ENCODE data around the gene CNTN4. TPM values are rescaled to one million over a fixed set of nuclear protein-coding genes. Genes with fewer than 3 reads are reported as not detected.

Gene CNTN4
- total RNA-seq, 1 experiment from 2014 or later = not detected

DNA sequence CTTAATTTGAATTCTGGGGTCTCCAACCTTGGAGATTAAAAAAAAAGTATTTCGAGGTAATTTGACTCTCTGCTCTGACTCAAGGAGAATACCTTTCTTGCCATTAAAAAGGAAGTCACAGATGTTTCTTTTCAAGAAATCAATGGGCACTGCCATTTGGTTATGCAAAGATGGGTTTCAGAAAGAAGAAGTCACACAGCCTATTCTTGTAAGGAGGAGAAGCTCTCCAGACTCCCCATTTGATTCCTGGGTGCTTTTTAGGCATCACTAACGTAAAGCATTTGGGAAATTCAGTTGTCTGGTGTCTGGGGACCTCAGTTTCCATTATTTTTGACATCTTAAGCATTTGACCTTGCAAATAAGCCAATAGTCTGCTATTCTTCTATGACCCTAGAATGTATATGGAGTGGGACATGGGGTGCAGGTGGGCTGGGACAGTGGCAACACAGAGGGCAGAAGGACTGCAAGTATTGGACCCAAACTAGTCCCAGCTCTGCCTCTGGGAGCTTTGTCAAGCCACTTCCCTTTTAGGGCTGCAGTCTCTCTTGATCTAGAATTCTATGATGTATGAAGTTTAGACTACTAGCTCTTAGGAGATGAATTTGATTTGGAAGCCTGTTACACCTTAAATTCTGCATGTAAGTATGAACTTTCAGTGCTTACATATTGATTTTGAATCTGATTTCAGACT lies 983.7 kb downstream of the CNTN4 start:
- DNase-seq (ENCODE audit: low spot score) (no peak), ATAC-seq (no peak)
- H3K27ac Mint-ChIP-seq = no peak overlapping the region
- no peak overlapping the region for H3K4me3 Mint-ChIP-seq
- peaks cover 16% of the 10 kb centered on the region for H3K27me3 Mint-ChIP-seq (ENCODE audit: low read depth)
- ChIA-PET POLR2A (no interaction called here), CTCF (no interaction called here)
- peaks cover 44% of the 10 kb centered on the region for H3K9me3 Mint-ChIP-seq
- peaks cover 14% of the 10 kb centered on the region for H3K4me1 Mint-ChIP-seq
- H3K36me3 Mint-ChIP-seq = peaks cover 37% of the 10 kb centered on the region
- TF ChIP-seq ESRRA (CRISPR knock-in tag; IDR thresholded peaks at IDR 0.05; ENCODE audit: borderline replicate concordance) = no peak
- TF ChIP-seq, protein P1, sequence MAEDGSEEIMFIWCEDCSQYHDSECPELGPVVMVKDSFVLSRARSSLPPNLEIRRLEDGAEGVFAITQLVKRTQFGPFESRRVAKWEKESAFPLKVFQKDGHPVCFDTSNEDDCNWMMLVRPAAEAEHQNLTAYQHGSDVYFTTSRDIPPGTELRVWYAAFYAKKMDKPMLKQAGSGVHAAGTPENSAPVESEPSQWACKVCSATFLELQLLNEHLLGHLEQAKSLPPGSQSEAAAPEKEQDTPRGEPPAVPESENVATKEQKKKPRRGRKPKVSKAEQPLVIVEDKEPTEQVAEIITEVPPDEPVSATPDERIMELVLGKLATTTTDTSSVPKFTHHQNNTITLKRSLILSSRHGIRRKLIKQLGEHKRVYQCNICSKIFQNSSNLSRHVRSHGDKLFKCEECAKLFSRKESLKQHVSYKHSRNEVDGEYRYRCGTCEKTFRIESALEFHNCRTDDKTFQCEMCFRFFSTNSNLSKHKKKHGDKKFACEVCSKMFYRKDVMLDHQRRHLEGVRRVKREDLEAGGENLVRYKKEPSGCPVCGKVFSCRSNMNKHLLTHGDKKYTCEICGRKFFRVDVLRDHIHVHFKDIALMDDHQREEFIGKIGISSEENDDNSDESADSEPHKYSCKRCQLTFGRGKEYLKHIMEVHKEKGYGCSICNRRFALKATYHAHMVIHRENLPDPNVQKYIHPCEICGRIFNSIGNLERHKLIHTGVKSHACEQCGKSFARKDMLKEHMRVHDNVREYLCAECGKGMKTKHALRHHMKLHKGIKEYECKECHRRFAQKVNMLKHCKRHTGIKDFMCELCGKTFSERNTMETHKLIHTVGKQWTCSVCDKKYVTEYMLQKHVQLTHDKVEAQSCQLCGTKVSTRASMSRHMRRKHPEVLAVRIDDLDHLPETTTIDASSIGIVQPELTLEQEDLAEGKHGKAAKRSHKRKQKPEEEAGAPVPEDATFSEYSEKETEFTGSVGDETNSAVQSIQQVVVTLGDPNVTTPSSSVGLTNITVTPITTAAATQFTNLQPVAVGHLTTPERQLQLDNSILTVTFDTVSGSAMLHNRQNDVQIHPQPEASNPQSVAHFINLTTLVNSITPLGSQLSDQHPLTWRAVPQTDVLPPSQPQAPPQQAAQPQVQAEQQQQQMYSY (CRISPR knock-in tag; IDR thresholded peaks at IDR 0.05) = no peak
- TF ChIP-seq, protein P2, sequence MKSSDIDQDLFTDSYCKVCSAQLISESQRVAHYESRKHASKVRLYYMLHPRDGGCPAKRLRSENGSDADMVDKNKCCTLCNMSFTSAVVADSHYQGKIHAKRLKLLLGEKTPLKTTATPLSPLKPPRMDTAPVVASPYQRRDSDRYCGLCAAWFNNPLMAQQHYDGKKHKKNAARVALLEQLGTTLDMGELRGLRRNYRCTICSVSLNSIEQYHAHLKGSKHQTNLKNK (CRISPR knock-in tag; IDR thresholded peaks at IDR 0.05) = no peak
- TF ChIP-seq ZNF232 (CRISPR knock-in tag; IDR thresholded peaks at IDR 0.05) = no peak
- no peak for TF ChIP-seq TEAD4 (CRISPR knock-in tag; IDR thresholded peaks at IDR 0.05)
- TF ChIP-seq, protein P3, sequence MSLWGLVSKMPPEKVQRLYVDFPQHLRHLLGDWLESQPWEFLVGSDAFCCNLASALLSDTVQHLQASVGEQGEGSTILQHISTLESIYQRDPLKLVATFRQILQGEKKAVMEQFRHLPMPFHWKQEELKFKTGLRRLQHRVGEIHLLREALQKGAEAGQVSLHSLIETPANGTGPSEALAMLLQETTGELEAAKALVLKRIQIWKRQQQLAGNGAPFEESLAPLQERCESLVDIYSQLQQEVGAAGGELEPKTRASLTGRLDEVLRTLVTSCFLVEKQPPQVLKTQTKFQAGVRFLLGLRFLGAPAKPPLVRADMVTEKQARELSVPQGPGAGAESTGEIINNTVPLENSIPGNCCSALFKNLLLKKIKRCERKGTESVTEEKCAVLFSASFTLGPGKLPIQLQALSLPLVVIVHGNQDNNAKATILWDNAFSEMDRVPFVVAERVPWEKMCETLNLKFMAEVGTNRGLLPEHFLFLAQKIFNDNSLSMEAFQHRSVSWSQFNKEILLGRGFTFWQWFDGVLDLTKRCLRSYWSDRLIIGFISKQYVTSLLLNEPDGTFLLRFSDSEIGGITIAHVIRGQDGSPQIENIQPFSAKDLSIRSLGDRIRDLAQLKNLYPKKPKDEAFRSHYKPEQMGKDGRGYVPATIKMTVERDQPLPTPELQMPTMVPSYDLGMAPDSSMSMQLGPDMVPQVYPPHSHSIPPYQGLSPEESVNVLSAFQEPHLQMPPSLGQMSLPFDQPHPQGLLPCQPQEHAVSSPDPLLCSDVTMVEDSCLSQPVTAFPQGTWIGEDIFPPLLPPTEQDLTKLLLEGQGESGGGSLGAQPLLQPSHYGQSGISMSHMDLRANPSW (CRISPR knock-in tag; conservative IDR thresholded peaks at IDR 0.05; ENCODE audit: low read depth) = no peak
- TF ChIP-seq GTF2I (CRISPR knock-in tag; conservative IDR thresholded peaks at IDR 0.05) = no peak
- TF ChIP-seq GABPB1 (CRISPR knock-in tag; IDR thresholded peaks at IDR 0.05) = no peak
- TF ChIP-seq, protein P4, sequence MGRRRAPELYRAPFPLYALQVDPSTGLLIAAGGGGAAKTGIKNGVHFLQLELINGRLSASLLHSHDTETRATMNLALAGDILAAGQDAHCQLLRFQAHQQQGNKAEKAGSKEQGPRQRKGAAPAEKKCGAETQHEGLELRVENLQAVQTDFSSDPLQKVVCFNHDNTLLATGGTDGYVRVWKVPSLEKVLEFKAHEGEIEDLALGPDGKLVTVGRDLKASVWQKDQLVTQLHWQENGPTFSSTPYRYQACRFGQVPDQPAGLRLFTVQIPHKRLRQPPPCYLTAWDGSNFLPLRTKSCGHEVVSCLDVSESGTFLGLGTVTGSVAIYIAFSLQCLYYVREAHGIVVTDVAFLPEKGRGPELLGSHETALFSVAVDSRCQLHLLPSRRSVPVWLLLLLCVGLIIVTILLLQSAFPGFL (CRISPR knock-in tag; IDR thresholded peaks at IDR 0.05; ENCODE audit: borderline replicate concordance) = no peak
- TF ChIP-seq ZNF671 (CRISPR knock-in tag; IDR thresholded peaks at IDR 0.05) = no peak
- TF ChIP-seq, protein P5, sequence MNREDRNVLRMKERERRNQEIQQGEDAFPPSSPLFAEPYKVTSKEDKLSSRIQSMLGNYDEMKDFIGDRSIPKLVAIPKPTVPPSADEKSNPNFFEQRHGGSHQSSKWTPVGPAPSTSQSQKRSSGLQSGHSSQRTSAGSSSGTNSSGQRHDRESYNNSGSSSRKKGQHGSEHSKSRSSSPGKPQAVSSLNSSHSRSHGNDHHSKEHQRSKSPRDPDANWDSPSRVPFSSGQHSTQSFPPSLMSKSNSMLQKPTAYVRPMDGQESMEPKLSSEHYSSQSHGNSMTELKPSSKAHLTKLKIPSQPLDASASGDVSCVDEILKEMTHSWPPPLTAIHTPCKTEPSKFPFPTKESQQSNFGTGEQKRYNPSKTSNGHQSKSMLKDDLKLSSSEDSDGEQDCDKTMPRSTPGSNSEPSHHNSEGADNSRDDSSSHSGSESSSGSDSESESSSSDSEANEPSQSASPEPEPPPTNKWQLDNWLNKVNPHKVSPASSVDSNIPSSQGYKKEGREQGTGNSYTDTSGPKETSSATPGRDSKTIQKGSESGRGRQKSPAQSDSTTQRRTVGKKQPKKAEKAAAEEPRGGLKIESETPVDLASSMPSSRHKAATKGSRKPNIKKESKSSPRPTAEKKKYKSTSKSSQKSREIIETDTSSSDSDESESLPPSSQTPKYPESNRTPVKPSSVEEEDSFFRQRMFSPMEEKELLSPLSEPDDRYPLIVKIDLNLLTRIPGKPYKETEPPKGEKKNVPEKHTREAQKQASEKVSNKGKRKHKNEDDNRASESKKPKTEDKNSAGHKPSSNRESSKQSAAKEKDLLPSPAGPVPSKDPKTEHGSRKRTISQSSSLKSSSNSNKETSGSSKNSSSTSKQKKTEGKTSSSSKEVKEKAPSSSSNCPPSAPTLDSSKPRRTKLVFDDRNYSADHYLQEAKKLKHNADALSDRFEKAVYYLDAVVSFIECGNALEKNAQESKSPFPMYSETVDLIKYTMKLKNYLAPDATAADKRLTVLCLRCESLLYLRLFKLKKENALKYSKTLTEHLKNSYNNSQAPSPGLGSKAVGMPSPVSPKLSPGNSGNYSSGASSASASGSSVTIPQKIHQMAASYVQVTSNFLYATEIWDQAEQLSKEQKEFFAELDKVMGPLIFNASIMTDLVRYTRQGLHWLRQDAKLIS (CRISPR knock-in tag; IDR thresholded peaks at IDR 0.05; ENCODE audit: borderline replicate concordance) = no peak
- TF ChIP-seq, protein P6, sequence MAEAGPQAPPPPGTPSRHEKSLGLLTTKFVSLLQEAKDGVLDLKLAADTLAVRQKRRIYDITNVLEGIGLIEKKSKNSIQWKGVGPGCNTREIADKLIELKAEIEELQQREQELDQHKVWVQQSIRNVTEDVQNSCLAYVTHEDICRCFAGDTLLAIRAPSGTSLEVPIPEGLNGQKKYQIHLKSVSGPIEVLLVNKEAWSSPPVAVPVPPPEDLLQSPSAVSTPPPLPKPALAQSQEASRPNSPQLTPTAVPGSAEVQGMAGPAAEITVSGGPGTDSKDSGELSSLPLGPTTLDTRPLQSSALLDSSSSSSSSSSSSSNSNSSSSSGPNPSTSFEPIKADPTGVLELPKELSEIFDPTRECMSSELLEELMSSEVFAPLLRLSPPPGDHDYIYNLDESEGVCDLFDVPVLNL (CRISPR knock-in tag; IDR thresholded peaks at IDR 0.05; ENCODE audit: borderline replicate concordance, low read depth) = no peak
- TF ChIP-seq, protein P7, sequence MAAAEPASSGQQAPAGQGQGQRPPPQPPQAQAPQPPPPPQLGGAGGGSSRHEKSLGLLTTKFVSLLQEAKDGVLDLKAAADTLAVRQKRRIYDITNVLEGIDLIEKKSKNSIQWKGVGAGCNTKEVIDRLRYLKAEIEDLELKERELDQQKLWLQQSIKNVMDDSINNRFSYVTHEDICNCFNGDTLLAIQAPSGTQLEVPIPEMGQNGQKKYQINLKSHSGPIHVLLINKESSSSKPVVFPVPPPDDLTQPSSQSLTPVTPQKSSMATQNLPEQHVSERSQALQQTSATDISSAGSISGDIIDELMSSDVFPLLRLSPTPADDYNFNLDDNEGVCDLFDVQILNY (CRISPR knock-in tag; IDR thresholded peaks at IDR 0.05) = no peak
- TF ChIP-seq, protein P8, sequence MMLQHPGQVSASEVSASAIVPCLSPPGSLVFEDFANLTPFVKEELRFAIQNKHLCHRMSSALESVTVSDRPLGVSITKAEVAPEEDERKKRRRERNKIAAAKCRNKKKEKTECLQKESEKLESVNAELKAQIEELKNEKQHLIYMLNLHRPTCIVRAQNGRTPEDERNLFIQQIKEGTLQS (CRISPR knock-in tag; conservative IDR thresholded peaks at IDR 0.05) = no peak
- TF ChIP-seq, protein P9, sequence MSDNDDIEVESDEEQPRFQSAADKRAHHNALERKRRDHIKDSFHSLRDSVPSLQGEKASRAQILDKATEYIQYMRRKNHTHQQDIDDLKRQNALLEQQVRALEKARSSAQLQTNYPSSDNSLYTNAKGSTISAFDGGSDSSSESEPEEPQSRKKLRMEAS (CRISPR knock-in tag; IDR thresholded peaks at IDR 0.05) = no peak
